Measurements from ENCODE around the gene FBXW11.

FBXW11 gene

GRCh38 chr5:171834461-171834860, 172.0 kb downstream of the FBXW11 start:
- DNase-seq: no peak

- no peak for DNase-seq
These were observed 173.7 kb downstream of the FBXW11 start for GRCh38 chr5:171832775-171833174.

GRCh38 chr5:171830686-171831085, 175.8 kb downstream of the FBXW11 start:
- DNase-seq: no peak

DNA sequence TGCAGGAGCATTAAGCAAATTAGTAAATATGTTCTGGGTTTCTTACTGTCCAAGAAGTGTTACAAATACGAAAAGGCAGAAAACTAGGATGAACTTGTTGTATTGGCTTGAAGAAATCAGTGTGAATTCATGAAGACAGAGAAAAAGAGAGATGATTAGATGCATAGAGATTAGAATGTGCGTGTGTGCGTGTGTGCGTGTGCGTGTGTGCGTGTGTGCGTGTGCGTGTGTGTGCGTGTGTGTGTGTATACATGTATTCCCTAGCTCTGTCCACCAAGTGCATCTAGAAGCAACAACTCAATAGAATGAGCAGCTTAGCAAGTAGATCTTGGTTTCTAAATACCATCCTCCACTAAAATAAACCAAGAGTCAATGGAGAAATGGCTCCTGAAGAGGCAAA, 179.3 kb downstream of the FBXW11 start:
- no peak for DNase-seq

- DNase-seq: no peak
These were observed 180.3 kb downstream of the FBXW11 start for GRCh38 chr5:171826132-171826531.

- DNase-seq: no peak
These were observed 181.4 kb downstream of the FBXW11 start for GRCh38 chr5:171825051-171825450.

DNA sequence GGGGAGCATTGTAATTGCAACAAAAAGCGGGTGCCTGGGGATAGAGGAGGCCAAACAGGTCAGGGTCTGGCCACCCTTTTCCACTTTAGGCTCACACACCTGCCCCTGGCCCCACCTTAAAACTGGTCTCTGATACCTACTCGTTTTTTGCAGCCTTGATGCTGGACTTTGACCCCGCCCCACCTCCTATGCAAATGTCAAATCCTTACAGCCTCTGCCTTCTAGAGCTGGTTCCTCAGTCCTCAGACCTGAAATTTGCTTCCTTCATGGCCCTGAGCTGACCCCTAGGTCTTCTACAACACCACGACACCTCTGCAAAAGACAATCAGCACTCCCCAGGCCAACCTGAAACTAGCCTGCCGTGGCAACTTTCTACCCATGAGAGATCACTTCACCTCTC, 183.2 kb downstream of the FBXW11 start:
- DNase-seq: no peak

DNA sequence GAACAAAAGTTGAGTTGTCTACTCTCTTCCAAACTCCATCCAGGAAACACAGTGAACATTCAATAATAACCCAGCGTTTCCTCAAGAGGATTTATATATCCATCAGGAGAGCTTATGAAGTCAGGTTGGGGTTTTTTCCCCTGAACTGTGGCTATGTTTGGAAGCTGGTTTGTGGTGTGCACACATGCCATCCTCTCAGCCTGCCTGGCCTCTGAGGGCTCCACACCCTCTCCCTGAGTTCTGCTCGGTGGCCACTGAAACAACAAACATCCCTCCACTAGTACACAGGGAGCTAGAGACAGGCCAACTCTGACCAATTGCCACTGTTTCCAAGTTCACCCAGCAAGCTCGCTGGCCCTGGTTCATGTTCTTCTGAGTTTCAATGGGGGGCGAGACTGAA, 185.2 kb downstream of the FBXW11 start:
- DNase-seq: no peak

DNA sequence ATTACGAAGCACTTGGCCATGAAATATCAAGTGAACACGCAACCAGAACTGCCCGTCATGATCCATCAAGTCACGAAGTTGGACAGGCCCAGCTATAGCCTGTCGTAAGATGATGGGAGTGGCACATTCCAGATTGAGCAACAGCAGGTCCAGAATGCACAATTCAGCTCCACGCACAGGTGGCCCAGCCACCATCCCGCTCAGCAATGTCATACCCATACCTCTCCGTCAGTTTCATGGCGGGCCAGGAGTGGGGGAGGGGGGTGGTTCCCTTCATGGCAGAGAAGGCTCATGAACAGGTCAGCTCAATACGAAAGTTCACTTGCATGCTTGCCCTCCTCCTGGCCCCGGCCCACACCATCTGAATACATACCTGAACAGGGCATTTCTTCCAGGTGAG, 185.9 kb downstream of the FBXW11 start:
- no peak for DNase-seq

- DNase-seq: no peak
These were observed 189.8 kb downstream of the FBXW11 start for GRCh38 chr5:171816666-171817065.

GRCh38 chr5:171813813-171814490, 192.5 kb downstream of the FBXW11 start:
- no peak for DNase-seq

- no peak for DNase-seq
These were observed 193.2 kb downstream of the FBXW11 start for GRCh38 chr5:171813270-171813669.

Data from GDM1 (cell line).